ENCODE measurements around the gene ARHGAP29.

The ARHGAP29 gene

DNA sequence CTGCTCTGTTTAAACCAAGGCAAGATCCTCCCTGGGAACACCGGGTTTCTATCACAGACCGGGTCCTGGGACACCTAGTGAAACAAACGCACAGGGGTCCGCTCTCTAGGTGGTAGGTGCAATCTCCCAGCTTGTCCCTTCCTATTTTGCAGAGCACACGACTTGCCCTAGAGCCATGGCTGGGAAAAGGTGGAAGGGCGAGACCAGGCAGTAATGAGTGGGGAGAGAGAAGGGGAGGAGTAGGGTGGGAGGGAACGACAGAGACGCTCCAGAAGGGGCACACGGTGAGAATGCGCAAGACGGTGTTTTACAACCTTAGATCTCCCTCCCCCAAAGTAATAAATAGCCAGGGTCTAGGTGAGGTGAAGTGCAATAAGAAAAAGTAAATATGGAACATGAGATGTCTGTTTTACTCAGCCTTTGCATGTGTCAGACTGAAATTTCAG, 9.3 kb upstream of the ARHGAP29 start:
- Histone ChIP-seq H3K27me3 (ENCODE audit: control insufficient read depth, insufficient read depth, low read length) (peaks cover 33% of the 10 kb centered on the region), H3K4me1 (ENCODE audit: control insufficient read depth, insufficient read depth, low read length) (peaks cover 1% of the 10 kb centered on the region; the same call in 1 of the 2 replicates), H3K36me3 (ENCODE audit: control insufficient read depth, insufficient read depth, low read length) (no peaks in the 10 kb centered on the region), H3K9me3 (ENCODE audit: control insufficient read depth, insufficient read depth, low read length) (no peaks in the 10 kb centered on the region), H3K4me3 (ENCODE audit: low read length) (peak overlapping the region; percentile 76; the same call in 1 of the 2 replicates), H3K27ac (ENCODE audit: low read length) (no peak overlapping the region)
- no CpG with 5 or more reads among the region's 11 CpGs for WGBS (ENCODE audit: insufficient coverage, insufficient read length)
- no peak for DNase-seq (ENCODE audit: low read depth, low spot score)

GRCh38 chr1:94245747-94246438, 8.5 kb upstream of the ARHGAP29 start:
- Histone ChIP-seq H3K27ac (ENCODE audit: low read length) (no peak overlapping the region), H3K36me3 (ENCODE audit: control insufficient read depth, insufficient read depth, low read length) (no peaks in the 10 kb centered on the region), H3K4me3 (ENCODE audit: low read length) (no peak overlapping the region), H3K4me1 (ENCODE audit: control insufficient read depth, insufficient read depth, low read length) (peaks cover 1% of the 10 kb centered on the region; the same call in 1 of the 2 replicates), H3K27me3 (ENCODE audit: control insufficient read depth, insufficient read depth, low read length) (peaks cover 33% of the 10 kb centered on the region), H3K9me3 (ENCODE audit: control insufficient read depth, insufficient read depth, low read length) (no peaks in the 10 kb centered on the region)
- no peak for DNase-seq (ENCODE audit: low read depth, low spot score)
- WGBS (ENCODE audit: insufficient coverage, insufficient read length): no CpG with 5 or more reads among the region's 5 CpGs

DNA sequence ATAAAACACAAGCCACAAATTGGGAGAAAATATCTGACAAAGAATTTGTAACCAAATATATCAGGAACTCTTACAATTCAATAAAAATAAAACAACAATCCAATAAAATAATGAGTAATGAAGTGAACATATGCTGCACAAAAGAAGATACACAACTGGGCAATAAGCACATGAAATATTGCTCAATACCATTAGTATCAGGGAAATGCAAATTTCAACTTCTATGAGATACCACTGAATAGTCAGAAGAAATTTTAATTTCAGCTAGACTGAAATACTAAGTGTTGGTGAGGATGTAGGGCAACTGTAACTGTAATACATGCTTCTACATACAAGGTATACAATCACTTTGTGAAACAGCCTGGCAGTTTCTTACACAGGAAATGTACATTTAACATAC, 7.4 kb upstream of the ARHGAP29 start:
- Histone ChIP-seq H3K27me3 (ENCODE audit: control insufficient read depth, insufficient read depth, low read length) (peaks cover 33% of the 10 kb centered on the region), H3K36me3 (ENCODE audit: control insufficient read depth, insufficient read depth, low read length) (no peaks in the 10 kb centered on the region), H3K4me3 (ENCODE audit: low read length) (no peak overlapping the region), H3K4me1 (ENCODE audit: control insufficient read depth, insufficient read depth, low read length) (peaks cover 1% of the 10 kb centered on the region; the same call in 1 of the 2 replicates), H3K9me3 (ENCODE audit: control insufficient read depth, insufficient read depth, low read length) (no peaks in the 10 kb centered on the region), H3K27ac (ENCODE audit: low read length) (no peak overlapping the region)
- no peak for DNase-seq (ENCODE audit: low read depth, low spot score)

DNA sequence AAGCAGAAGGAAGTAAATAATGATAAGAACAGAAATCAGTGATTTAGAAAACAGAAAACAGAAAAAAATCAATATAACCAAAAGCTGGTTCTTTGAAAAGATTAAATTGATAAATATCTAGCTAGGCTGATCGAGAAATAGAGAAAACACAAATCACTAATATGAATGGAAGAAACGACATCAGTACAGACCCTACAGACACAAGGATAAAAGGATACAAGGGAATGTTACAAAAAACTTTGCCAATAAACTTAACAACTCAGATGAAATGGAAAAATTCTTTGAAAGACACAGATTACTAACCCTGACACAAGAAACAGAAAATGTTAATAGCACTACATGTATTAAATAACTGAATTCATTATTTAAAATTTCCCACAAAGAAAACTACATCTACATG, 6.3 kb upstream of the ARHGAP29 start:
- DNase-seq (ENCODE audit: low read depth, low spot score): no peak
- Histone ChIP-seq H3K4me1 (ENCODE audit: control insufficient read depth, insufficient read depth, low read length) (peaks cover 1% of the 10 kb centered on the region; the same call in 1 of the 2 replicates), H3K9me3 (ENCODE audit: control insufficient read depth, insufficient read depth, low read length) (no peaks in the 10 kb centered on the region), H3K27ac (ENCODE audit: low read length) (no peak overlapping the region), H3K36me3 (ENCODE audit: control insufficient read depth, insufficient read depth, low read length) (no peaks in the 10 kb centered on the region), H3K4me3 (ENCODE audit: low read length) (no peak overlapping the region), H3K27me3 (ENCODE audit: control insufficient read depth, insufficient read depth, low read length) (peaks cover 29% of the 10 kb centered on the region)
- WGBS (ENCODE audit: insufficient coverage, insufficient read length): no CpG with 5 or more reads among the region's 2 CpGs

DNA sequence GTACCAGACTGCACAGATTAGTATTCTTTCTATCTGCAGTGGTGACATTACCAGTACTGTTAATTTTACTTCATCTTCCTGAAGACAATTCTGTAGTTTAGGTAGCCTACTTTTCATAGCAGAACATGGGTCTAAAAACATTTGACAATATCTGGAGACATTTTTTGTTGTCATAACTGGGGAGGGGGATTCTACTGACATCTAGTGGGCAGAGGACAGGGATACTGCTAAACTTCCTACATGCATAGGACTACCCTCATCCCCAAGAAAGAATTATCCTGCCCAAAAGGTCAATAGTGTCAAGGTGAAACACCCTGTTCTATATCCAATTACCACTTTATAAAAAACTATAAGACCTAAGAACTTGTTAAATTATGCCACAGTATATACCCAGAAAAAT, 3.4 kb upstream of the ARHGAP29 start:
- no peak for DNase-seq (ENCODE audit: low read depth, low spot score)
- Histone ChIP-seq H3K27me3 (ENCODE audit: control insufficient read depth, insufficient read depth, low read length) (peaks cover 19% of the 10 kb centered on the region), H3K36me3 (ENCODE audit: control insufficient read depth, insufficient read depth, low read length) (no peaks in the 10 kb centered on the region), H3K9me3 (ENCODE audit: control insufficient read depth, insufficient read depth, low read length) (no peaks in the 10 kb centered on the region), H3K4me3 (ENCODE audit: low read length) (no peak overlapping the region), H3K4me1 (ENCODE audit: control insufficient read depth, insufficient read depth, low read length) (no peaks in the 10 kb centered on the region), H3K27ac (ENCODE audit: low read length) (no peak overlapping the region)

DNA sequence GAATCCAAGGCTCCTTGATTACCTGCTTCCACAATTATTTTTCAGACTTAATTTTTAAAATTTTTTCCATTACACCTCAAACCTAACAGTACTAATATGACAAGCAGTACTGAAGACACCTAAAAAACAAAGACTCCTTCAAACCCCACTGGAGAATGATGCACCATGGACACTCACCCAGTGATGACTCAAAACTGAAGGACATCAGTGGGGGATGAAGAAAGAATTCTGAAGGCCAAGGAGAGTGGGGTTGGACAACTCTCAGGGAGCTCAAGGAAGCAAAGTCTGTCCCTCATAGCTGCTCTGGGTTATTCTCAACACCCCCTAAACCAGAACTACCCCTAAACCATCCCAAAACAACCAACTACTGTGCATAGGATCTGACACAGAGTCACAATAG, 2.4 kb upstream of the ARHGAP29 start:
- Histone ChIP-seq H3K27me3 (ENCODE audit: control insufficient read depth, insufficient read depth, low read length) (peaks cover 17% of the 10 kb centered on the region; the same call in 1 of the 2 replicates), H3K4me1 (ENCODE audit: control insufficient read depth, insufficient read depth, low read length) (no peaks in the 10 kb centered on the region), H3K36me3 (ENCODE audit: control insufficient read depth, insufficient read depth, low read length) (no peaks in the 10 kb centered on the region), H3K27ac (ENCODE audit: low read length) (no peak overlapping the region), H3K9me3 (ENCODE audit: control insufficient read depth, insufficient read depth, low read length) (no peaks in the 10 kb centered on the region), H3K4me3 (ENCODE audit: low read length) (no peak overlapping the region)
- DNase-seq (ENCODE audit: low read depth, low spot score): no peak

DNA sequence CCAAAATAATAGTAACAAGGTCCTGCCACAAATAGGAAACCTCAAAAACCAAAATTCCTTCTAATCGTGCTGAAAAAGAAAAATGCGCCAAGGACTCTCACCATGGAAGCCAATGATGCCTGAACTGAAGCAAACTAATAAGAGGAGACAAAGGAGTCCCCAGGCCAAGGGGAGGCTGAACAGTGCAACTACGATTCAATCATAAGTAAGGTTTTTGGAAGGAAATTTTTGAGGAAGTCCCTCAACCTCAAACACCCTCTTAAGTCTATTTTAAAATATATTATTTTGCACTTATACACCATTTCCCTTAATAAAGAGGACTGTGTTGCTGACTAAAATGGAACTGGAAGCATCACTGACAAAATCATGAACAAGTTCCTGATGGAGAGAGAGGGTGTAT, 1.7 kb upstream of the ARHGAP29 start:
- WGBS (ENCODE audit: insufficient coverage, insufficient read length): no CpG with 5 or more reads among the region's 3 CpGs
- no peaks in the 10 kb centered on the region for H3K9me3 ChIP-seq (ENCODE audit: control insufficient read depth, insufficient read depth, low read length)
- H3K4me1 ChIP-seq (ENCODE audit: control insufficient read depth, insufficient read depth, low read length): no peaks in the 10 kb centered on the region
- no peak overlapping the region for H3K27ac ChIP-seq (ENCODE audit: low read length)
- H3K4me3 ChIP-seq (ENCODE audit: low read length): no peak overlapping the region
- no peaks in the 10 kb centered on the region for H3K36me3 ChIP-seq (ENCODE audit: control insufficient read depth, insufficient read depth, low read length)
- H3K27me3 ChIP-seq (ENCODE audit: control insufficient read depth, insufficient read depth, low read length): peaks cover 17% of the 10 kb centered on the region; the same call in 1 of the 2 replicates
- DNase-seq (ENCODE audit: low read depth, low spot score): no peak

DNA sequence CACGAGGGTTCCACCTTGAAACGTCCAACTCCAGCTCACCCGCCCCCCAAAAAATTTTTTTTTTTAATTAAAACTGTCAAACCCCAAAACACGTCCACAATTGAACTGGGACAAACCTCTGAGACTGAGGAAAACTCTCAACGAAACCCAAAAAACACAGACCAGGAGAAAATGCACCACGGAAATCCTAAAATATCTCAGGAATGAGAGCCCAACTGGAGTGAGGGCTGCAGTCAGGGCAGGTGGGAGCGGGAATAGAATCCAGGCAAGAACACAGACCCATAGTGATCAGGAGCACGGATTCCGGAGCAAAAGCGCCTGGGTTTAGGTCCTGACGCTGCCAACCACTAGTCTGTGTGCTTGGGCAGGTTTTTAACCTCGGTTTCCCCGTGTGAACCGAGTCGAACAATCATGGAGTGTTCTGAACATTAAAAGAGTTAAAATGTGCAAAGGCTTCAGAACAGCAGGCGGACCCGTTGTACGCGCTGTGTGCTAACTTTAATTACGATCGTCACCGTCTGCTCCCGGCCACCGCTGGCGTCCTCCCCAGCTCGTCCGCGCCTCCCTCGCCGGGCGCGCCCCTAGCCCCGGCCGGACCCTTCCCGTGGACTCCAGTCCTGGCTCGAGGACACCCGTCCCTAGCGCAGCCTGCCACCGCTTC, 624 bp downstream of the ARHGAP29 start:
- no peak for DNase-seq (ENCODE audit: low read depth, low spot score)
- no peaks in the 10 kb centered on the region for H3K9me3 ChIP-seq (ENCODE audit: control insufficient read depth, insufficient read depth, low read length)
- H3K4me1 ChIP-seq (ENCODE audit: control insufficient read depth, insufficient read depth, low read length): no peaks in the 10 kb centered on the region
- no peaks in the 10 kb centered on the region for H3K36me3 ChIP-seq (ENCODE audit: control insufficient read depth, insufficient read depth, low read length)
- H3K27ac ChIP-seq (ENCODE audit: low read length): no peak overlapping the region
- H3K4me3 ChIP-seq (ENCODE audit: low read length): peak overlapping the region; percentile 75; the same call in 1 of the 2 replicates
- WGBS (ENCODE audit: insufficient coverage, insufficient read length): no CpG with 5 or more reads among the region's 39 CpGs
- peaks cover 17% of the 10 kb centered on the region; the same call in 1 of the 2 replicates for H3K27me3 ChIP-seq (ENCODE audit: control insufficient read depth, insufficient read depth, low read length)

GRCh38 chr1:94236013-94236491, 1.3 kb downstream of the ARHGAP29 start:
- no peaks in the 10 kb centered on the region for H3K36me3 ChIP-seq (ENCODE audit: control insufficient read depth, insufficient read depth, low read length)
- H3K4me3 ChIP-seq (ENCODE audit: low read length): no peak overlapping the region; the same call in 1 of the 2 replicates
- H3K27ac ChIP-seq (ENCODE audit: low read length): no peak overlapping the region
- no CpG with 5 or more reads among the region's 6 CpGs for WGBS (ENCODE audit: insufficient coverage, insufficient read length)
- H3K27me3 ChIP-seq (ENCODE audit: control insufficient read depth, insufficient read depth, low read length): peaks cover 17% of the 10 kb centered on the region; the same call in 1 of the 2 replicates
- no peak for DNase-seq (ENCODE audit: low read depth, low spot score)
- H3K9me3 ChIP-seq (ENCODE audit: control insufficient read depth, insufficient read depth, low read length): no peaks in the 10 kb centered on the region
- H3K4me1 ChIP-seq (ENCODE audit: control insufficient read depth, insufficient read depth, low read length): no peaks in the 10 kb centered on the region

DNA sequence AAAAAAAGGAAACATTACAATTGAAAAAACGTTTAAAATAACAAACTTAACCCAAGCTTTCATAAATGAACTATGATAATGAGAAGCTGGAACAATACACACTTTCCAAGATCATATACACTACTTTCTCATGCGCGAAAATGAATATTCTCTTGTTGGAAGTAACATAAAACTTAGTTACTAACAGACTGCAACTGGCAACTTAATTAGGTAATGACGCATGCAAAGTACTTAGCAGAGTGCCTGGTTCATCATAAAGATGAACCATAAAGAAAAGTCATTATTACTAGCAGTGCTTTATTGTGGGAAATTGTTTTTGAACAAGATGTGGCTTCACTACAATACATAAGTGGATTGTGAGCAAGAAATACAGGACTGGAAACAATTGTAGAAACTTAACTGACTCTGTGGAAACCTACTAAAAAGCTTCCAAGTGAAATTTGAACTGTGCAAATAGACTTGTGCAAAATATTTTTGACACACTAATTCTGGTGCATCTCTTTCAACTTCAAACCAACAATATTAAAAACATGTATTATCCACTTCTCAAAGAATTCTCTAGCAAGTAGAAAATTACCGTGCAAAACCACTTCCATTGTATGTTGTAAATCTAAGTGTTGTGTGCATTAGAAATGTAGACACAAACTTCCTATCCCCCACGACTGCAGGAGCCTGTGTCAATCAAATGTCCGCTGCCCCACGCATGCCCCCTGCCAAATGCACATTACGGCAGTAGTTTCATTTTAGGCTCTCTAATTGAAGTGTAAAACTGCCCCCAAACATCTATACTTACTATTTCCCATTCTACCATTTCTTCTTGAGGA, 2.0 kb downstream of the ARHGAP29 start:
- no peak overlapping the region for H3K4me3 ChIP-seq (ENCODE audit: low read length)
- no peaks in the 10 kb centered on the region for H3K36me3 ChIP-seq (ENCODE audit: control insufficient read depth, insufficient read depth, low read length)
- WGBS (ENCODE audit: insufficient coverage, insufficient read length): no CpG with 5 or more reads among the region's 9 CpGs
- H3K9me3 ChIP-seq (ENCODE audit: control insufficient read depth, insufficient read depth, low read length): no peaks in the 10 kb centered on the region
- no peak overlapping the region for H3K27ac ChIP-seq (ENCODE audit: low read length)
- DNase-seq (ENCODE audit: low read depth, low spot score): no peak
- H3K27me3 ChIP-seq (ENCODE audit: control insufficient read depth, insufficient read depth, low read length): peaks cover 17% of the 10 kb centered on the region; the same call in 1 of the 2 replicates
- H3K4me1 ChIP-seq (ENCODE audit: control insufficient read depth, insufficient read depth, low read length): no peaks in the 10 kb centered on the region

Data from iPS DF 6.9 (cell line).